Fibroblast of lung (primary cell): ENCODE results near the gene MUC3A.

ENCODE experiments used
- EZH2 ChIP-seq: IDR thresholded peaks from 2 replicates; pipeline ENCODE4 v1.5.1; 2012; ENCODE audit warnings: low read length, control low read depth, mild to moderate bottlenecking; ENCODE audit errors: missing control alignments
- TF ChIP-seq, protein P1 (sequence below), 2 donors: IDR thresholded peaks in 1 of 2; conservative IDR thresholded peaks in 1 of 2; 1 replicate in 1 of 2; 2 replicates in 1 of 2; pipeline ENCODE4 v1.5.1; 2011 to 2012; ENCODE audit warnings: low read length in 2 of 2, control low read depth in 1 of 2, inconsistent platforms in 1 of 2, low read depth in 1 of 2, mild to moderate bottlenecking in 1 of 2

- TF ChIP-seq, protein P1, sequence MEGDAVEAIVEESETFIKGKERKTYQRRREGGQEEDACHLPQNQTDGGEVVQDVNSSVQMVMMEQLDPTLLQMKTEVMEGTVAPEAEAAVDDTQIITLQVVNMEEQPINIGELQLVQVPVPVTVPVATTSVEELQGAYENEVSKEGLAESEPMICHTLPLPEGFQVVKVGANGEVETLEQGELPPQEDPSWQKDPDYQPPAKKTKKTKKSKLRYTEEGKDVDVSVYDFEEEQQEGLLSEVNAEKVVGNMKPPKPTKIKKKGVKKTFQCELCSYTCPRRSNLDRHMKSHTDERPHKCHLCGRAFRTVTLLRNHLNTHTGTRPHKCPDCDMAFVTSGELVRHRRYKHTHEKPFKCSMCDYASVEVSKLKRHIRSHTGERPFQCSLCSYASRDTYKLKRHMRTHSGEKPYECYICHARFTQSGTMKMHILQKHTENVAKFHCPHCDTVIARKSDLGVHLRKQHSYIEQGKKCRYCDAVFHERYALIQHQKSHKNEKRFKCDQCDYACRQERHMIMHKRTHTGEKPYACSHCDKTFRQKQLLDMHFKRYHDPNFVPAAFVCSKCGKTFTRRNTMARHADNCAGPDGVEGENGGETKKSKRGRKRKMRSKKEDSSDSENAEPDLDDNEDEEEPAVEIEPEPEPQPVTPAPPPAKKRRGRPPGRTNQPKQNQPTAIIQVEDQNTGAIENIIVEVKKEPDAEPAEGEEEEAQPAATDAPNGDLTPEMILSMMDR (conservative IDR thresholded peaks at IDR 0.05 in 1 of 2, IDR thresholded peaks at IDR 0.05 in 1 of 2; ENCODE audit: low read depth in 1 of 2, low read length in 2 of 2): no peak
- no peak for TF ChIP-seq EZH2
Observed at GRCh38 chr7:100901921-100902332, 47.4 kb upstream of the MUC3A start.
